OCI-LY1 (cell line): ENCODE measurements around the gene ST3GAL3.

Source experiments
- CTCF ChIP-seq: fragments of 200-600 bp; sonication (generic), shearing (Covaris generic); IDR thresholded peaks from 2 replicates; pipeline ENCODE4 v1.5.1; 2017; ENCODE audit warnings: mild to moderate bottlenecking, antibody characterized with exemption, low read length, moderate library complexity, mixed read lengths
- EZH2 ChIP-seq: fragments of 200-600 bp; sonication (generic), shearing (Covaris generic); IDR thresholded peaks from 2 replicates; pipeline ENCODE4 v1.8.0; 2017; ENCODE audit warnings: borderline replicate concordance, mixed run types, mild to moderate bottlenecking, antibody characterized with exemption, low read length, moderate library complexity, mixed read lengths

DNA sequence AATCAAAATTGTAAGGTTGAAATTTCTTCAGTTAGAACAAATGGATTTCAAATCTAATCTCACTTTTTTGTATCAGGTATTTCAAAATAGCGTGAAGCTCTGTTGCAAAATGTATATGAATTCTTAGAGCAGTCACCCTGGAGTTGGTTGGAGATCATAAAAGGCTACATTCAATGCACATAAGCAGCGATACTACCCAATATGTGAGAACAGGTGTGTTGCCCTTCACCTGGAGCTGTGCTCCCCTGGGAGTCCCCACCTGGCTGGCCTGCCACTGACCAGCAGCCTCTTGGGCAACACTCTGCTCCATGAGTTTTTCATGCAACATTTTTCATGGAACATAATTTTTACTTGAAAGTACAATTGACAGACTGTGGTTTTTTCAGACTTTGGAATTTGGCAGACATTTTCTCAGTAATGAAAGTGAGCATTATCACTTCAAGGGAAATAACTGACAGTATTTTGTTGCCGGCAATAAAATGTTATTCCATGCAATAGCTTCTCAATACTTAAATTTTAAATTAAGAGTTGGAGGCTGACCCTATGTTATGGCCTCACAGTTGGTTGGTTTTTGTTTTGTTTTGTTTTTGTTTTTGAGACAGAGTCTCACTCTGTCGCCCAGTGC is 95.1 kb downstream of the ST3GAL3 start:
- TF ChIP-seq CTCF: no peak
- TF ChIP-seq EZH2: no peak
